H9 (cell line): ENCODE results near the gene NUP210L. TPM values are rescaled to one million over a fixed set of nuclear protein-coding genes. Genes with fewer than 3 reads are reported as not detected.

Experiments used
- DNase-seq: peaks from one replicate; pipeline ENCODE4 v3.0.0-alpha.2; 2017
- H2AFZ ChIP-seq: one replicate; pipeline ENCODE4 v1.6.1; 2013; ENCODE audit warnings: mild to moderate bottlenecking, low read length, control low read depth, moderate library complexity
- H2AK5ac ChIP-seq: 2 replicates; pipeline ENCODE4 v1.6.1; 2013; ENCODE audit warnings: low read length, control low read depth, mixed read lengths; ENCODE audit not compliant: insufficient read length
- H2BK120ac ChIP-seq: one replicate; pipeline ENCODE4 v1.6.1; 2013; ENCODE audit warnings: low read depth, mild to moderate bottlenecking, low read length, control low read depth, inconsistent platforms; ENCODE audit not compliant: poor library complexity, severe bottlenecking
- H2BK12ac ChIP-seq: 2 replicates; pipeline ENCODE4 v1.6.1; 2013; ENCODE audit warnings: low read length, control low read depth, mixed read lengths, low read depth; ENCODE audit not compliant: insufficient read length
- H2BK15ac ChIP-seq: 2 replicates; pipeline ENCODE4 v1.6.1; 2013; ENCODE audit warnings: low read depth, low read length, control low read depth
- H2BK20ac ChIP-seq: one replicate; pipeline ENCODE4 v1.6.1; 2013; ENCODE audit warnings: low read depth, mild to moderate bottlenecking, low read length, control low read depth, inconsistent platforms; ENCODE audit not compliant: poor library complexity, severe bottlenecking
- H2BK5ac ChIP-seq: 2 replicates; pipeline ENCODE4 v1.6.1; 2013; ENCODE audit warnings: low read length, control low read depth, mixed read lengths; ENCODE audit not compliant: insufficient read length
- H3K14ac ChIP-seq: 2 replicates; pipeline ENCODE4 v1.6.1; 2013; ENCODE audit warnings: low read length, control low read depth; ENCODE audit not compliant: insufficient read depth
- H3K18ac ChIP-seq: 2 replicates; pipeline ENCODE4 v1.6.1; 2013; ENCODE audit warnings: low read depth, mild to moderate bottlenecking, mixed read lengths, low read length, control low read depth; ENCODE audit not compliant: insufficient read length
- H3K23ac ChIP-seq: 2 replicates; pipeline ENCODE4 v1.6.1; 2013; ENCODE audit warnings: low read length, control low read depth, mixed read lengths, low read depth; ENCODE audit not compliant: insufficient read length
- H3K23me2 ChIP-seq: 2 replicates; pipeline ENCODE4 v1.6.1; 2013; ENCODE audit warnings: low read depth, mild to moderate bottlenecking, mixed read lengths, low read length, control low read depth; ENCODE audit not compliant: insufficient read length, poor library complexity, severe bottlenecking
- H3K27ac ChIP-seq: 2 replicates; pipeline ENCODE4 v1.5.1; 2013; ENCODE audit warnings: low read length, control low read depth, mixed read lengths, low read depth; ENCODE audit not compliant: insufficient read length
- H3K27me3 ChIP-seq: 2 replicates; pipeline ENCODE4 v1.6.1; 2013; ENCODE audit warnings: low read length, control low read depth, inconsistent platforms; ENCODE audit not compliant: insufficient read depth
- H3K4ac ChIP-seq: 2 replicates; pipeline ENCODE4 v1.6.1; 2013; ENCODE audit warnings: low read depth, mild to moderate bottlenecking, control low read depth, inconsistent platforms, low read length, moderate library complexity
- H3K4me1 ChIP-seq: 2 replicates; pipeline ENCODE4 v1.6.1; 2013; ENCODE audit warnings: low read length, control low read depth, inconsistent platforms; ENCODE audit not compliant: insufficient read depth
- H3K4me2 ChIP-seq: 2 replicates; pipeline ENCODE4 v1.6.1; 2013; ENCODE audit warnings: low read length, control low read depth, mixed read lengths; ENCODE audit not compliant: insufficient read length, insufficient read depth
- H3K56ac ChIP-seq: 2 replicates; pipeline ENCODE4 v1.6.1; 2013; ENCODE audit warnings: low read depth, mild to moderate bottlenecking, mixed read lengths, low read length, control low read depth; ENCODE audit not compliant: insufficient read length
- H3K79me1 ChIP-seq: 2 replicates; pipeline ENCODE4 v1.6.1; 2013; ENCODE audit warnings: low read depth, mild to moderate bottlenecking, moderate library complexity, low read length, control low read depth, inconsistent platforms; ENCODE audit not compliant: insufficient read depth, poor library complexity, severe bottlenecking
- H3K79me2 ChIP-seq: 2 replicates; pipeline ENCODE4 v1.6.1; 2013; ENCODE audit warnings: low read length, control low read depth, inconsistent platforms; ENCODE audit not compliant: insufficient read depth
- H3K9ac ChIP-seq: 2 replicates; pipeline ENCODE4 v1.6.1; 2013; ENCODE audit warnings: low read length, control low read depth, mixed read lengths; ENCODE audit not compliant: insufficient read length; ENCODE audit errors: extremely low read depth
- H3K9me3 ChIP-seq: one replicate; pipeline ENCODE4 v1.6.1; 2013; ENCODE audit warnings: low read depth, low read length, inconsistent platforms; ENCODE audit not compliant: control insufficient read depth
- H3T11ph ChIP-seq: one replicate; pipeline ENCODE4 v1.6.1; 2013; ENCODE audit warnings: mild to moderate bottlenecking, low read length, control low read depth, inconsistent platforms
- H4K20me1 ChIP-seq: one replicate; pipeline ENCODE4 v1.6.1; 2013; ENCODE audit not compliant: control insufficient read depth, insufficient read length, insufficient read depth
- H4K5ac ChIP-seq: 2 replicates; pipeline ENCODE4 v1.6.1; 2013; ENCODE audit warnings: low read depth, mild to moderate bottlenecking, mixed read lengths, low read length, control low read depth; ENCODE audit not compliant: insufficient read length
- H4K8ac ChIP-seq: replicated peaks from 2 replicates; pipeline ENCODE4 v1.6.1; 2013; ENCODE audit warnings: low read length, control low read depth, mixed read lengths, low read depth; ENCODE audit not compliant: insufficient read length
- H4K91ac ChIP-seq: 2 replicates; pipeline ENCODE4 v1.6.1; 2013; ENCODE audit warnings: low read depth, mild to moderate bottlenecking, moderate library complexity, mixed read lengths, low read length, control low read depth; ENCODE audit not compliant: insufficient read length
- H3K27ac Mint-ChIP-seq, 3 experiments: 2 replicates in 2 of 3; 3 replicates in 1 of 3; pipeline ENCODE4 v1.8.0; 2020 to 2021; ENCODE audit warnings: mixed read lengths in 3 of 3, mild to moderate bottlenecking in 1 of 3, moderate library complexity in 1 of 3
- H3K27me3 Mint-ChIP-seq: 2 replicates; pipeline ENCODE4 v1.8.0; 2021; ENCODE audit warnings: low read depth, mild to moderate bottlenecking, moderate library complexity, mixed read lengths
- H3K36me3 Mint-ChIP-seq, 3 experiments: 2 replicates in 2 of 3; 3 replicates in 1 of 3; pipeline ENCODE4 v1.8.0; 2020 to 2021; ENCODE audit warnings: low read depth in 3 of 3, mixed read lengths in 3 of 3; ENCODE audit not compliant: insufficient read depth in 1 of 3
- H3K4me1 Mint-ChIP-seq, 2 experiments: 2 replicates each; pipeline ENCODE4 v1.8.0; 2020; ENCODE audit warnings: mixed read lengths in 2 of 2
- H3K4me3 Mint-ChIP-seq, 2 experiments: 2 replicates in 1 of 2; 3 replicates in 1 of 2; pipeline ENCODE4 v1.8.0; 2020 to 2021; ENCODE audit warnings: mild to moderate bottlenecking in 2 of 2, mixed read lengths in 2 of 2, moderate library complexity in 1 of 2
- H3K9me3 Mint-ChIP-seq, 2 experiments: 2 replicates in 1 of 2; 3 replicates in 1 of 2; pipeline ENCODE4 v1.8.0; 2020; ENCODE audit warnings: mild to moderate bottlenecking in 2 of 2, mixed read lengths in 2 of 2, moderate library complexity in 1 of 2
- WGBS: extraction: QIAGEN DNeasy Blood & Tissue Kit; methylation state at CpG from one replicate; pipeline ENCODE4 v1.1.7; 2013; ENCODE audit warnings: missing lambda C conversion rate, low lambda C conversion rate, mixed read lengths; ENCODE audit not compliant: insufficient read length; ENCODE audit errors: extremely low coverage; 5-methylcytosine and 5-hydroxymethylcytosine counted together
- total RNA-seq: library from RNA; stranded (reverse); gene quantifications from 2 replicates; pipeline ENCODE4 v1.2.1, GENCODE V29; 2021
- TF ChIP-seq, protein P1 (sequence below): fragments of 200-600 bp; sonication (generic); conservative IDR thresholded peaks from 3 replicates; pipeline ENCODE4 v1.8.0; 2021; ENCODE audit warnings: antibody characterized with exemption, mild to moderate bottlenecking

Gene NUP210L
- total RNA-seq, 1 experiment from 2014 or later, result 0.04 TPM

DNA sequence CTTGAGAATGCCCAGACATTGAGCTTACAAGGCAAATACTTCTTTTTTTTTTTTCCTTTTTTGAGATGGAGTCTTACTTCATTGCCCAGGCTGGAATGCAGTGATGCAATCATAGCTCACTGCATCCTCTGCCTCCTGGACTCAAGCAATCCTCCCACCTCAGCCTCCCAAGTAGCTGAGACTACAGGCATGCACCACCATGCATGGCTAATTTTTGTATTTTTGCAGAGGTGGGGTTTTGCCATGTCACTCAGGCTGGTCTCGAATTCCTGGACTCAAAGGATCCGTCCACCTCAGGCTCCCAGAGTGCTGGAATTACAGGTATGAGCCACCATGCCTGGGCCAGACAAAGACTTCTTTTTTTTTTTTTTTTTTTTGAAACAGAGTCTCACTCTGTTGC lies 79.1 kb downstream of the NUP210L start:
- H3K18ac ChIP-seq, result no peak overlapping the region
- H2BK5ac ChIP-seq, result no peak overlapping the region
- TF ChIP-seq, protein P1, sequence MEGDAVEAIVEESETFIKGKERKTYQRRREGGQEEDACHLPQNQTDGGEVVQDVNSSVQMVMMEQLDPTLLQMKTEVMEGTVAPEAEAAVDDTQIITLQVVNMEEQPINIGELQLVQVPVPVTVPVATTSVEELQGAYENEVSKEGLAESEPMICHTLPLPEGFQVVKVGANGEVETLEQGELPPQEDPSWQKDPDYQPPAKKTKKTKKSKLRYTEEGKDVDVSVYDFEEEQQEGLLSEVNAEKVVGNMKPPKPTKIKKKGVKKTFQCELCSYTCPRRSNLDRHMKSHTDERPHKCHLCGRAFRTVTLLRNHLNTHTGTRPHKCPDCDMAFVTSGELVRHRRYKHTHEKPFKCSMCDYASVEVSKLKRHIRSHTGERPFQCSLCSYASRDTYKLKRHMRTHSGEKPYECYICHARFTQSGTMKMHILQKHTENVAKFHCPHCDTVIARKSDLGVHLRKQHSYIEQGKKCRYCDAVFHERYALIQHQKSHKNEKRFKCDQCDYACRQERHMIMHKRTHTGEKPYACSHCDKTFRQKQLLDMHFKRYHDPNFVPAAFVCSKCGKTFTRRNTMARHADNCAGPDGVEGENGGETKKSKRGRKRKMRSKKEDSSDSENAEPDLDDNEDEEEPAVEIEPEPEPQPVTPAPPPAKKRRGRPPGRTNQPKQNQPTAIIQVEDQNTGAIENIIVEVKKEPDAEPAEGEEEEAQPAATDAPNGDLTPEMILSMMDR, result no peak
- H3K14ac ChIP-seq, result no peak overlapping the region
- DNase-seq, result no peak
- Mint-ChIP-seq H3K4me3 (no peak overlapping the region), H3K36me3 (no peaks in the 10 kb centered on the region), H3K9me3 (peaks cover 3 to 4% of the 10 kb centered on the region in 2 experiments; a peak in 4 of 5 replicates), H3K27me3 (no peaks in the 10 kb centered on the region; the same call in 1 of the 2 replicates), H3K27ac (no peak overlapping the region), H3K4me1 (no peaks in the 10 kb centered on the region)
- H4K20me1 ChIP-seq, result no peaks in the 10 kb centered on the region
- no peaks in the 10 kb centered on the region for H3K27me3 ChIP-seq
- no peak overlapping the region for H3K4me2 ChIP-seq
- H3K9me3 ChIP-seq, result no peaks in the 10 kb centered on the region
- no CpG with 5 or more reads among the region's 2 CpGs for WGBS
- no peak overlapping the region for H3K23ac ChIP-seq
- no peak overlapping the region for H3K4ac ChIP-seq
- no peak overlapping the region for H2AK5ac ChIP-seq
- no peak overlapping the region for H4K8ac ChIP-seq
- H4K91ac ChIP-seq, result no peak overlapping the region
- H3K79me2 ChIP-seq, result no peaks in the 10 kb centered on the region
- H3K79me1 ChIP-seq, result no peaks in the 10 kb centered on the region
- H3K27ac ChIP-seq, result no peak overlapping the region
- H2BK15ac ChIP-seq, result no peak overlapping the region
- H2BK20ac ChIP-seq, result no peak overlapping the region
- H3K23me2 ChIP-seq, result no peaks in the 10 kb centered on the region
- H4K5ac ChIP-seq, result no peak overlapping the region
- H2BK12ac ChIP-seq, result no peak overlapping the region
- H2BK120ac ChIP-seq, result no peak overlapping the region
- H3K56ac ChIP-seq, result no peak overlapping the region
- H3K9ac ChIP-seq, result no peak overlapping the region
- H3T11ph ChIP-seq, result no peak overlapping the region
- no peaks in the 10 kb centered on the region for H3K4me1 ChIP-seq
- no peak overlapping the region for H2AFZ ChIP-seq
